Epithelial cell of prostate (primary cell): ENCODE data around the gene SLC52A1.
"Not testable (repeated sequence)": the region's sequence is repeated elsewhere in the genome, so short reads cannot be mapped to it uniquely, and the experiment has no call there.

ENCODE experiments used
- DNase-seq: peaks from one replicate; pipeline ENCODE4 v3.0.0-alpha.2; 2011; ENCODE audit warnings: low read depth, low spot score
- H3K27ac ChIP-seq: fragments of 450-650 bp; 2 replicates; pipeline ENCODE4 v1.5.1; 2017; ENCODE audit warnings: mild to moderate bottlenecking

Gene SLC52A1

DNA sequence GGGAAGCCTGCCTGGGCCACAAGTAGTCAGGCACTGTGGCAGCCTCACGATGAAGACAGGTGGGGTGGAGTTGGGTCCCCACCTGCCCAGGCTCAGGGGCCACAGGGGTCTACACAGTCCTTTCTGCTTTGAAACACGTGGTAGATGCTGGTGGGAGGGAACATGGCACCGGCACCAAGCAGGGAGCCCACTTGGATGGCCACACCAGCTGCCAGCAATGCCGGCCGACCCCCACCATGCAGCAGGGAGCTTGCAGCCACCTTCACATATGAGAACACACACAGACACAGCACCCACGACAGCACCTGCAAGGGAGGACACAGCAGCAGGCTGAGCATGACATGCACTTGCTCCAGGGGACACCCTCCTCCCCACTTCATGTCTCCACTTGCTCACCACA, 2.4 kb downstream of the SLC52A1 start:
- no peak for DNase-seq
- no peak overlapping the region for H3K27ac ChIP-seq

DNA sequence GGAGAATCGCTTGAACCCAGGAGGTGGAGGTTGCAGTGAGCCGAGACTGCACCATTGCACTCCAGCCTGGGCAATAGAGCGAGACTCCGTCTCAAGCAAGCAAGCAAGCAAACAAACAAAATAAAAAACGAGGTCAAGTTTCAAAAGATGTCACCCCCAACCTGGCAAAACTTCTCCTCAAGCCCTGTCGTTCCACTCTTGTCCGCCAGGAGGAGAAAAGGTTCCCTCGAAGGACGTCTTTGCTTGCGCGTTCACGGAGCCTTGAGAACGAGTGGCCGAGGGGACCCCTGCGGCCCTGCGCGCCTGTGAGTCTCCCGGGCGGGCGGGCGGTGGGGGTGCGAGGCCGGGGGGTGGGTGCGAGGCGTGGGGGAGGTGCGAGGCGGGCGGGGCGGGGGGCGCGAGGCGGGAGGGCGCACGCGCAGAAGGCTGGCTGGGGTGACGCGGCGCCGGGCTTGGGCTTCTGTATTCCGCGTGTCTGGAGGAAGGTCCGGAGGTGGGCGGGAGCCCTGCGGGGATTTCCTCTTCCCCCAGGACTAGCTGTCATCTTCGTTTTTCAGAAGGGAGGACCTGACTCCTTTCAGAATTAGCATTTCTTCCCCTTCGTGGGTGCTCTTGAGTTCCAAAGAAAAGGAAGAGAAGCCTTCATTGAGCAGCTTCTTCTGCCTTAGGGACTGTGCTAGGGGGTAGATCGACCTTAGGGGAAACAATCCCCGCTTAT, 3.7 kb downstream of the SLC52A1 start:
- DNase-seq: no peak
- no peak overlapping the region for H3K27ac ChIP-seq

DNA sequence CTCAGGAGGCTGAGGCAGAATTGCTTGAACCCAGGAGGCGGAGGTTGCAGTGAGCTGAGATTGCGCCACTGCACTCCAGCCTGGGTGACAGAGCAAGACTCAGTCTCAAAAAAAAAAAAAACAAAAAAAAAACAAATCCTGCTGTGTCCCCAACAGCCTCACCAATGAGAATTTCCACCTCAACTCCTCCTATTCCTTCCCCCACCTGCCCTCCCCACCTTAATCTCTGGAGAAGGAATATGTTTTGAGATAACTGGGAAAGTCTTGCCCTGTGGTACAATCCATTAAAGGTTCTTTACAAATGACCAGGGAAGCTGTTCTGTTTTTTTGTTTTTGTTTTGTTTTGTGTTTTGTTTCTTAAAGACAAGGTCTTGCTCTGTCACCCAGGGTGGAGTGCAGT, 5.1 kb downstream of the SLC52A1 start:
- not testable (repeated sequence) for H3K27ac ChIP-seq, DNase-seq

DNA sequence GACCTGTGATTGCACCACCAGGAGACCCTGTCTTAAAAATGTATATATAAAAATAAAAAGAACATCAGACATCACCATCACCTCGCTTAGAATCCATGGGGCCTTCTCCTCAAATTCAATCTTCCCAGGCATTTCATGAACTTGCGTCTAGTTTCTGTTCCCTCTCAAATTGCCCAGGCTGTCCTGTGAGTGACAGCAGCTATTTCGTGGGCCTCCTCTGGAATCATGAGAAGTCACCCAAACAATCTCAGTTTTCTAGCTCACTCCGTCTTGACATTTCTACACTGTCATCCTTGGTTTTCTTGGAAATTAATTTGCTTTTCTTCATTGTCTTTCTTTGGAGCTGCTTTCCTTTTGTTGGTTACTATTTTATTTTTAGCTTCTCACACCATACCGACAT, 7.3 kb downstream of the SLC52A1 start:
- DNase-seq: no peak
- H3K27ac ChIP-seq: no peak overlapping the region

DNA sequence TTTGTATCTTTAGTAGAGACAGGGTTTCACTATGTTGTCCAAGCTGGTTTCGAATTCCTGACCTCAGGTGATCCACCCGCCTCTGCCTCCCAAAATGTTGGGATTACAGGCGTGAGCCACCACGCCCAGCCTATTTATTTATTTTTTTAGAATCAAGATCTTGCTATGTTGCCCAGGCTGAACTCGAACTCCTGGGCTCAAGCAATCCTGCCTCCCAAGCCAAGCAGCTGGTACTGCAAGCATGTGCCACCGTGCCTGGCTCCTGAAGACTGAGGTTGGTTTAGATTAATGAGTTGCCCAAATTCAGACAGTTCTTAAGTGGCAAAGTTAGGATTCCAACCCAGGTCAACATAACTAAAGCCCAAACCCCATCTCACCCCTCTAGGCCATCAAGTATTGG, 7.9 kb downstream of the SLC52A1 start:
- DNase-seq: no peak
- no peak overlapping the region for H3K27ac ChIP-seq

DNA sequence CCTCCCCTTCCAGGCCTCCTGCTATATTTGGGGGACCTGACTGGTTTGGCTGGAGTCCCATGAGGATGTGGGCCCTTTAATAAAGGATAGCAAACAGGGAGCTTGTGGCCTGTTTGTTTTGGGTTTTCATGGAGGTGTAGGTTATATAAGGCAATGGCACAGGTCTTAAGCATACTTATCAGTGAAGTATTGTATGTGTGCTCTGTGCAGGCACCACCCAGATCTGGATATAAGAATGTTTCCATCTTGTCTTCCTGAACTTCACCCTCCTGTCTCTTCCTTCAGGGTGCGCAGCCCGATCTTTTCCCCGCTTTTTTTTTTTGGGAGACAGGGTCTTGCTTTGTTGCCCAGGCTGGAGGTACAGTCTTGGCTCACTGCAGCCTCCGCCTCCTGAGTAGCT, 10.6 kb downstream of the SLC52A1 start:
- H3K27ac ChIP-seq: no peak overlapping the region
- no peak for DNase-seq

DNA sequence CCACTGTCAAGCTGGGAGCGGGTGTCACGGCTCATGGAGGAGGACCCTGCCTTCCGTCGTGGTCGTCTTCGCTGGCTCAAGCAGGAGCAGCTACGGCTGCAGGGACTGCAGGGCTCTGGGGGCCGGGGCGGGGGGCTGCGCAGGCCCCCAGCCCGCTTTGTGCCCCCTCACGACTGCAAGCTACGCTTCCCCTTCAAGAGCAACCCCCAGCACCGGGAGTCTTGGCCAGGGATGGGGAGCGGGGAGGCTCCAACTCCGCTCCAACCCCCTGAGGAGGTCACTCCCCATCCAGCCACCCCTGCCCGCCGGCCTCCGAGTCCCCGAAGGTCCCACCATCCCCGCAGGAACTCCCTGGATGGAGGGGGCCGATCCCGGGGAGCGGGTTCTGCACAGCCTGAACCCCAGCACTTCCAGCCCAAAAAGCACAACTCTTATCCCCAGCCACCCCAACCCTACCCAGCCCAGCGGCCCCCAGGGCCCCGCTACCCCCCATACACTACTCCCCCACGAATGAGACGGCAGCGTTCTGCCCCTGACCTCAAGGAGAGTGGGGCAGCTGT, 11.6 kb downstream of the SLC52A1 start:
- no peak overlapping the region for H3K27ac ChIP-seq
- no peak for DNase-seq

DNA sequence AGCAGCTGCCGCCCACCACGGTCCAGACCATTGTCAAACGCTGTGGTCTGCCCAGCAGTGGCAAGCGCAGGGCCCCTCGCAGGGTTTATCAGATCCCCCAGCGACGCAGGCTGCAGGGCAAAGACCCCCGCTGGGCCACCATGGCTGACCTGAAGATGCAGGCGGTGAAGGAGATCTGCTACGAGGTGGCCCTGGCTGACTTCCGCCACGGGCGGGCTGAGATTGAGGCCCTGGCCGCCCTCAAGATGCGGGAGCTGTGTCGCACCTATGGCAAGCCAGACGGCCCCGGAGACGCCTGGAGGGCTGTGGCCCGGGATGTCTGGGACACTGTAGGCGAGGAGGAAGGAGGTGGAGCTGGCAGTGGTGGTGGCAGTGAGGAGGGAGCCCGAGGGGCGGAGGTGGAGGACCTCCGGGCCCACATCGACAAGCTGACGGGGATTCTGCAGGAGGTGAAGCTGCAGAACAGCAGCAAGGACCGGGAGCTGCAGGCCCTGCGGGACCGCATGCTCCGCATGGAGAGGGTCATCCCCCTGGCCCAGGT, 13.0 kb downstream of the SLC52A1 start:
- DNase-seq: no peak
- H3K27ac ChIP-seq: no peak overlapping the region

DNA sequence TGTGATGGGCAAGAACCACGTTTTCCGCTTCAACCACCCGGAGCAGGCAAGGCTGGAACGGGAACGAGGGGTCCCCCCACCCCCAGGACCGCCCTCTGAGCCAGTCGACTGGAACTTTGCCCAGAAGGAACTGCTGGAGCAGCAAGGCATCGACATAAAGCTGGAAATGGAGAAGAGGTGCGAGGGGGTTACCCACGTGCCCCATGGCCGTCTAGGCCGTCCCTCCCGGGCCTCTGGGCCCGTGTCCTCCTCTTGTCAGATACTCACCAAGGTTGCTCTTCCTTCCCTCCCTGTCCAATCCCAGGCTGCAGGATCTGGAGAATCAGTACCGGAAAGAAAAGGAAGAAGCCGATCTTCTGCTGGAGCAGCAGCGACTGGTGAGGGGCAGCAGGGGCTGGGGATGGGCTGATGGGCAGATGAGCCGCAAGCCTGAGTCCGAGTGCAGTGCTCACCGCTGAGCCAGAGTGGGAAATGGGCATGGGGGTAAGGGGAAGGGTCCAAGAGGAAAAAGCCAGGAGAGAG, 14.7 kb downstream of the SLC52A1 start:
- DNase-seq: no peak
- H3K27ac ChIP-seq: no peak overlapping the region

DNA sequence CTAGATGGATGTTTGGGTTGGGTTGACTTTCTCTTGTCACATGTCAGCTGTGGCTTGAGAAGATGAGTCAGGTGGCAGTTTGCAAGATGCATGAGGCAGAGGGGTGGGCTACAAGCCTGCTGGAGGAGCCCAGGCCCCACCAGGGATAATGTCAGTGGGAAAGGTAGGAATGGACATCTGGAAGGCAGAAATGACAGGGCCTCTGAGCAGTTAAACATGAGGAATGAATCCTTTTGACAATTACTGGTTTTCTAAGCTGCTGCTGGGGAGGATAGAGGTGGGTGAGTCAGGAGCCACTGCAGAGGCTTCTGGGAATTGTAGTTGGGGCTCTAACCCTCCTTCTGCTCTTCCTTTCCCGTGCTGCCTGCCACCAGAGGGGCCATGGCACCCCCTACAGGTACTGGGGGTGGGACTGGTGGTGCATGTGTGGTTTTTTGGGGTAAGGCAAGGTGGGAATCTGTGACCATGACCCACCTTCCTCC, 15.7 kb downstream of the SLC52A1 start:
- H3K27ac ChIP-seq: no peak overlapping the region
- no peak for DNase-seq

DNA sequence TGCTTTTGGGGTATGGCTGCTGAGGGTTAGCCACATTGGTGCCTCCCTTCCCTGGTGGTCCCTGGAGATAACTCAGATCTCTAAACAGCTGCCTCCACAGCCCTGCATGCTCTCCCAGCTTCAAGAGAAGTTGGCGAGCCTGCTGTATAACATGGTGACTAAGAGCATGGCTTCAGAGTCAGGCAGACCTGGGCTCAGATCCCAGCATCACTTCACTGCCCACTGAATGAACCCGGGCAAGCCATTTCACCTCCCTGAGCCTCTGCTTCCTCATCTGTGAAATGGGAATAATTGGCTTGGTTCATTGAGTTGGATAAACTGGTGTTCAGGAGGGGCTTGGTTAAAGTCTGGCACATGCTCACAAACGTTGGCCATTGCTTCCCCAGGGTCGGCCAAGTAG, 20.9 kb downstream of the SLC52A1 start:
- DNase-seq: no peak
- no peak overlapping the region for H3K27ac ChIP-seq

DNA sequence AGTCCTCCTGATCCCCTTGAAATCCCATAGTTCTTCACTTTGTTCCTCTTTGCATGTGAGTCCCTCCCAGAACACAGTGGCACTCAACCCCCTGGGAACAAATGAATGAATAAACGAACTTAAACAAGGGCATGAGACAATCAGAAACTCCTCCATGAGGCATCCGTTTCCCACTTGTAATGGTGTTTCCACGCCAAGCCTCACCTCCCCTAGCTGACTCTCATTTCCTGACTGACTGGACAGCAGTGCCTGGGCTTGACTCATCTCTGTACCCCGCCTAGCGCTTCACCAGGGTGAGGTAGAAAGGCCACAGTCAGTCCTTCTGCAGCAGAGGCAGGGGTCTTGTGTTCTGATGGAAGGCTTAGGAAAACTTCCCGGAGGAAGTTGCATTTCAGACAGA, 23.3 kb downstream of the SLC52A1 start:
- no peak for DNase-seq
- peak overlapping the region; percentile 23 for H3K27ac ChIP-seq

DNA sequence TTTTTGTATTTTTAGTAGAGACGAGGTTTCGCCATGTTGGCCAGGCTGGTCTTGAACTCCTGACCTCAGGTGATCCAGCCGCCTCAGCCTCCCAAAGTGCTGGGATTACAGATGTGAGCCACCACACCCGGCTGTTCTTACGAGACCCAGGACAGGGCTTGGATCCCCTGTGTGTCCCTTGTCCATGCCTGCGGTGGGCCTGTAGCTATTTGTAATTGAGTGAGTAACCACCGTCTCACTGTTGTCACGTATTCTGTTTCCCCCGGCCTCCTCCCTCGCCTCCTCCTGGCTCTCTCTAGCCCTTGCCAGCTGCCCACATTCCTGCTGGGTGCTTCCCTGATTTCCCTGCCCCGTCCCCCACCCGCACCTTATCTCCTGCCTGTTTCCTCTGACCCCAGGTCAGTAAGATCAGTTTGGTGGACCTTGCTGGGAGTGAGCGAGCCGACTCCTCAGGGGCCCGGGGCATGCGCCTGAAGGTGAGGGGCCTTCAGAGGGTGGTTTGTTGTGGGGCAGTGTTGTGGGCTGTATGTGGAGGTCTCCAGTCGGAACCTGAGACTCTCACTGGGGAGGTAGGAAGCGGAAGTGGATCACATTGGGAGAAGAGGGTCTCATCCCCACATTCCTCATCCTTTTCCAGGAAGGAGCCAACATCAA, 31.9 kb downstream of the SLC52A1 start:
- no peak for DNase-seq

DNA sequence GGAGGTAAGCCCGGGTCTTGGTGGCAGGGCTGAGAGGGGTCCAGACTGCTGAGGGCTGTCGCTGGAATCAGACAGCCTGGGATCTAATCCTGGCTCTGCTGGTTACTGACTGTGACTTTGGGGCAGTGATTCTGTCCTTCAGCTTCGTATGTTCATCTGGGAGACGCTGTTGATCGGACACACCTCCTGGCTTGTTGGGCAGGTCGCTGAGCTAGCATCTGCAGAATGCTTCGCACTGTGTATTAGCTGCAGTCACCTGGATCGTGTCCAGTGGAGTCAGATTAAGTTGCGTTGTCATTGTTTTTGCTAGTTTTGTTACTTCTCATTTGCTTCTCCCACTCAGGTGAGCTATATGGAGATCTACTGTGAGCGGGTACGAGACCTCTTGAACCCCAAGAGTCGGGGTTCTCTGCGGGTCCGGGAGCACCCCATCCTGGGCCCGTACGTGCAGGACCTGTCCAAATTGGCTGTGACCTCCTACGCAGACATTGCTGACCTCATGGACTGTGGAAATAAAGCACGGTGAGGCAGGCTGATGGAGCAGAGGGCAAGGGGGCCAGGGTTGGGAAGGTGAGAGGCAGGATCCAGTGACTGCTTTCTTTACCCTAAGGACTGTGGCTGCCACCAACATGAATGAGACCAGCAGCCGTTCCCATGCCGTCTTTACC, 33.0 kb downstream of the SLC52A1 start:
- no peak overlapping the region for H3K27ac ChIP-seq

More for the DNA sequence above, 31.9 kb downstream of the SLC52A1 start:
- no peak overlapping the region for H3K27ac ChIP-seq

DNA sequence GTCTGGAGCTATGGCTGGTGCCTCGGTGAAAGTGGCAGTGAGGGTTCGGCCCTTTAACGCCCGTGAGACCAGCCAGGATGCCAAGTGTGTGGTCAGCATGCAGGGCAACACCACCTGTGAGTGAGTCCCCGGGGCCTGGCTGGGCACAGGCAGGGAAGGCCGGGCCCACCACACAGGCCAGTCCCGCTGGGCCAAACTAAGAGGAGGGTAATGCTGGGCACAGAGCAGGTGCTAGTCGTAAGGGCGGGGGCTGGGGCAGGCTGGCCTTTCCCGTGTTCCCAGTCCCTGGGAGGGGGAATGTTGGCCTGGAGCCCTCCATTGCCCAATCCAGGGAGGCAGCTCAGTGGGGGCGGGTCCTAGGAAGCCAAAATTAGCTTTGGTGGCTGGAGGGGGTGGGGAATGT, 35.0 kb downstream of the SLC52A1 start:
- DNase-seq: no peak
- no peak overlapping the region for H3K27ac ChIP-seq

More for the DNA sequence above, 33.0 kb downstream of the SLC52A1 start:
- DNase-seq: no peak

DNA sequence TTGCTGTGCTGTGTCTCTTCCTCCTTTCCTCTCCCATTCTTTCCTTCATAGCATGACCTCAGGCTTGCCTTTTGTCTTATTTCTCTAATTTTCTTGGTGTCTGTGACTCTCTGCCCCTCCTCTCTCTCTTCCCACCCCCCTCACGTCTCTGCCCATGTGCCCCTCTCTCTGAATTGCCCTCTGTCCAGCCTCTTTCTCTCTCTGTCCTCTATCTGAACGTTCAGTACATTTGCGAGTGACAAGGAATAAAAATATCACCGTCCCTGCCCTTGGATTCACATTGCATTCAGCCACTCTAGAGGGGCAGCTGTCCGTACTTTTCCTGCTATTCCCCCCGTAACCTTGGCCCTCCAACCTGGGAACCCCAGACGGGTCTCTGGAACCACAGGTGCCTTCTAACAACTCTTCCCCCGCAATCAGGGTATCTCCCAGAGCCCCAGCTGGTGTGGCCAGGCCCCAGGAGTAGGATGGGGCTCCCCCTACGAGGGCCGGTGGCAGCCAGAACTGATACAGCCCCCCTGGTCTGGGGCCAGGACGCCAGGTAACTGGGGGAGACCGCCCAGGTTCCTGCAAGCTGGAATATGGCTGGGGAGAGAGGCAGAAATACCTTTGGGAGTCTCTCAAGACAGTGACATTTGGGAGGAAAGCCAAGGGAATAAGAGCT, 35.7 kb downstream of the SLC52A1 start:
- peak overlapping the region; percentile 71 for H3K27ac ChIP-seq
- no peak for DNase-seq

DNA sequence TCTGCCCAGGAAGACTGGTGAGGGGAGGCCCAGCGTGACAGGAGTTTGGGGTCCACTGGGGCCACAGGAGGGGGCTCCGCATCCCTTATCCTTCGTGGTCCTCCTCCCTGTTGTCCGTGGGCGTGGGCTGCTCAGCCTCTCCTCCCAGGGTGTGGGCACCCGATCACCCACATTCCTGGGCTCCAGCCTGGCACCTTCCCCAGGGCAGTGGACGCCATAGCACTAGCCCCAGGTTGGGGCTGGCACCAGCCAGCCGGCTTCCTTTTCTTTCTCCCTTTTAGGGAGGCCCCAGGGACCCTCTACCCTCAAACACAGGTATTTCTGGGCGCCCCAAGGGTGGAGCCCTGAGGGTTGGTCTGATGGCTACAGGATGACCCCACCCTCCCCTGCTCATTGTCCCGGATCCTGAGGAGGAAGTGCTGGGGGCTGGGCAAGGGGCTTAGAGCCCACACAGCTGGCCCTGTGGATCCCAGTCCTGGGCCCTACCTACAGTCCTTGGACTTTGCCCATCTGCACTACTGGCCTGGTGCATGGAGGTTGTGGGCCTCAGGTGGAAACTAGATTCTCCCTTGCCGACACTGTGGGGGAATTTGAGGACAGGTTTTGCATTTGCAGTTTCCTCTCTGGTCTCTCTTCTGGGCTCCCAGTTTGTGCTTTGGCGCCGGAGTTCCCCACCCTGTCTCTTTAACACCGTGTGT, 36.3 kb downstream of the SLC52A1 start:
- peak overlapping the region; percentile 71 for H3K27ac ChIP-seq
- no peak for DNase-seq

DNA sequence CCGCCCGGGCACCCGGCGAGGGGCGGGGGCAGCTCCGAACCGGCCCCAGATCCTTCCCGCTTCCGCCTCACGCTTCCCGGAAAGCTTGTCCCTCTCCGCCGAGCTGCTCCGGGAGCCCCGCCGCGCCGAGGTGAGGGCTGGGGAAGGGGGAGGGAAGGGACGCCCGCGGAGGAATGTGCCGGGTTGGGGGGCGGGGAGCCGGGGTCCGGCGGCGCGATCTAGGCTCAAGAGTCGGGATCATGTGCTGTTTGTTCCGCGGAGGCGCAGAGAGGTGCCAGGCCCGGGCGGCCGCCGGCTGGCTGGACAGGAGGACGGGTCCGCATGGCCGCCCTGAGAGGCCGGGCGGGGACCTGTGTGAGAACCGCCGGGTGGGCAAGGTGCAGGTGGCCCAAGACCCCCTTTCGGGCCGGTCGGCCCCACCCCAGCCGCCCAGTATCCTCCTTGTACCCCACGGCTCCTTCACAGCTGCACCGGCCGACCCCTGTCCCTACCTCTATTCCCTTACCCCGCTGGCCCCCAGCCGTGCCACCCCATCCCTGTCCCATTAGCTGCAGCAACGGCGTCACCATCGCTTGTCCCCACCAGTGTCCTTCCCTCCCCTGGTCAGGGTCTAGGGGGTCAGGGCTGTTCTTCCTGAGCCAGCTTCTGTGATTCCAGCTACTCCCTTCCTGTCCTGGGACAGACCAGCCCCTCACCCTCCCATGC, 37.0 kb downstream of the SLC52A1 start:
- H3K27ac ChIP-seq: peak overlapping the region; percentile 71
- DNase-seq: no peak
